ENCODE data around the gene ST7.
A peak's percentile ranks its signal among the peaks of the same experiment; 100 is the strongest.

The ST7 gene

DNA sequence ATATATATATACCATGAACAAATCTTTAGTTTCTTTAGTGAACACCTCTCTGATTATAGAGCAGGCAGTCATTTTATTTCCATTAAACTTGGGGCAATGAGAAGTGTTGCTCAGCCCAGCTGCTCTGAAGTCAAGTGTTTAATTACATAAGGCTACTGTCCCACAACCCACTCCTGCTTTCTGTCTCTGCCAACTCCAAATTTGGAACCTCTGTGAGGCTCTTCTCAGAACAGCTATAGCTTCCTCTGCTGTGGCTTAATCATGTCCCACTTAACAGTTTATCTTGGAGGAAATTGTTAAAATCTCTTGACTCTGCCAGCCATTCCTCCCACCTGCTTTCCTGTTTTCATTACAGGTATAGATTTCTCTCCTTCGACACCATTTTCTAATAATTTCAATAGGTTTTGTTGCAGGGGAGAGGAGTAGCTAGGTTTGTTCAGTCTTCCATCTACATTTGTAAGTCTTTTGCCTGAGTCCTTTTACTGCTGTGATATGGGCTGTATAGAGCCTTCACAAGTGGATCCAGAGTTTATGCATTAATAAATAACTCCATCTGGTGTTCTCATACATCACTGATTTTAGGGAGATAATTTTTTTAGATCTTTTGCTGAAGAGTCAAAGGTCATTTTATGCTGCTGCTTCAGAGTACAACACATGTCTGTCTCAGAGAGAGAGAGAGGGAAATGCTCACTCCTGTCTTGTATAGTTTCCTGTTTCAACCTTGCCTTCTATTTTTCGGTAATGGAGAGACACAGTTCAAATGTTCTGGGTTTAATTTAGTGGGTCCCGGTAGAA, 199.1 kb downstream of the ST7 start:
- DNase-seq (ENCODE audit: low read depth, low spot score) = no peak
- TF ChIP-seq, protein P1, sequence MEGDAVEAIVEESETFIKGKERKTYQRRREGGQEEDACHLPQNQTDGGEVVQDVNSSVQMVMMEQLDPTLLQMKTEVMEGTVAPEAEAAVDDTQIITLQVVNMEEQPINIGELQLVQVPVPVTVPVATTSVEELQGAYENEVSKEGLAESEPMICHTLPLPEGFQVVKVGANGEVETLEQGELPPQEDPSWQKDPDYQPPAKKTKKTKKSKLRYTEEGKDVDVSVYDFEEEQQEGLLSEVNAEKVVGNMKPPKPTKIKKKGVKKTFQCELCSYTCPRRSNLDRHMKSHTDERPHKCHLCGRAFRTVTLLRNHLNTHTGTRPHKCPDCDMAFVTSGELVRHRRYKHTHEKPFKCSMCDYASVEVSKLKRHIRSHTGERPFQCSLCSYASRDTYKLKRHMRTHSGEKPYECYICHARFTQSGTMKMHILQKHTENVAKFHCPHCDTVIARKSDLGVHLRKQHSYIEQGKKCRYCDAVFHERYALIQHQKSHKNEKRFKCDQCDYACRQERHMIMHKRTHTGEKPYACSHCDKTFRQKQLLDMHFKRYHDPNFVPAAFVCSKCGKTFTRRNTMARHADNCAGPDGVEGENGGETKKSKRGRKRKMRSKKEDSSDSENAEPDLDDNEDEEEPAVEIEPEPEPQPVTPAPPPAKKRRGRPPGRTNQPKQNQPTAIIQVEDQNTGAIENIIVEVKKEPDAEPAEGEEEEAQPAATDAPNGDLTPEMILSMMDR (IDR thresholded peaks at IDR 0.05; ENCODE audit: low read depth, low read length) = no peak
- in situ Hi-C loops (cut with HindIII; ENCODE audit: low sequenced_read_pairs) = no loop called here
- no peak overlapping the region for H3K4me3 ChIP-seq (ENCODE audit: low read depth, low read length)

DNA sequence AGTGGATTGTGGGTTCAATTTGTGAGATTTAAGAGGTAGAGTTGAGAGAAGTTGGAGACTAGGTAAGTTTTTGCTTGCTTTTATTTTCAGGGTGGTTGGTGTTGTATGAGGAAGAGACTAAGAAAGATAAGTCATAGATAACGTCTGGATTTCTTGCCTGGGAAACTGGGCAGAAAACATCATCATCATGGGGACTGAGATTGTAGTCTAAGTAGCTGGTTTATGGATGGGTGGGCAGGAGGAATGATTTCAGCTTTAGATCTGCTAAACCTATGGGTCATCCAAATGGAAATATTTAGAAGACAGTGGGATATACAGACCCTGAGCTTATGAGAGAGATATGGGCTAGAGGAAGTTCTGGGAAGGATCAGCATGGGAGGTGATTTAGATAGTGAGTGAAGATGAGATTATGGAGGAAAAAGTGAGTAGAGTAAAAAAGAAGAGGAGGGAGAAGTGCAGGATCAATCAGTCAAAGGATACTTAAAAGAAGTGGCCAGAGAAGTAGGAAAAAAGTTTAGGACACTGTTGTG, 199.8 kb downstream of the ST7 start:
- TF ChIP-seq, protein P1 (IDR thresholded peaks at IDR 0.05; ENCODE audit: low read depth, low read length) = no peak
- no peak for DNase-seq (ENCODE audit: low read depth, low spot score)
- in situ Hi-C loops (cut with HindIII; ENCODE audit: low sequenced_read_pairs) = no loop called here
- no peak overlapping the region for H3K4me3 ChIP-seq (ENCODE audit: low read depth, low read length)

DNA sequence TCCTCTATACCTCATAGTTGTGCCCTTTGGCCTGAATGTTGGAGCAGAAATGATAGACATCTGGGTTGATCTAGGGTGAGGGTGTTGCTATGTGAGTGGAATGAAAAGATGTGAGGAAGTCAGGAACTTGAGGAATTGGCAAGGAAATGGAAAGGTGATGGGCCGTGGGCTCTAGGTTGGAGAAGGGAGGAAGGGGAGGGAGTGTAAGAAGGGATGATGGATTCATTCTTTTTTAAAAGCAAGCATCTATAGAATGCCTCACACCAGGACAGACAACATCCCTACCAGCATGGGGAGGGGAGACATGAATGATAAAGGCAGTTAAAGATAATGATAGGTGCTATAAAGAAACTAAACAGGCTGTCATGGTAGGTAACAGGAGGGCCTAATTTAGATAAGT, 201.4 kb downstream of the ST7 start:
- TF ChIP-seq, protein P1 (IDR thresholded peaks at IDR 0.05; ENCODE audit: low read depth, low read length) = no peak
- no peak overlapping the region for H3K4me3 ChIP-seq (ENCODE audit: low read depth, low read length)
- no peak for DNase-seq (ENCODE audit: low read depth, low spot score)
- in situ Hi-C loops (cut with HindIII; ENCODE audit: low sequenced_read_pairs) = no loop called here

DNA sequence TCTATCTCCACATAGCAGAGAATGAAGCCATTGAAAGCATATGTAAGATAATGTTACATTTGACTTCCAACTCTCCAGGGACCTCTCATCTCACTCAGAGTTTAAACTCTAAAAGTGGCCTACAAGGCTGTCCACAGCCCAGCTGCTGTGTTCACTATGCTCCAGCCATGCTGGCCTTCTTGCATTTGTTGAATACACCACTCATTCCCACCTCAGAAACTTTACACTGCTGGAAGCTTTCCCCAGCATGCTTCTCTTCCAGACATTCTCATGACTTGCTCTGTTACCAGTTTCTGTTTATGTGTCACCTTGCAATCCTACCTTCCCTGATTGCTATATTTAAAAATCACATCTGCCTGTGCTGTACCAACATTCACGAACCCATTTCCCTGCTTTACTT, 202.4 kb downstream of the ST7 start:
- no peak for DNase-seq (ENCODE audit: low read depth, low spot score)
- TF ChIP-seq, protein P1 (IDR thresholded peaks at IDR 0.05; ENCODE audit: low read depth, low read length) = no peak
- in situ Hi-C loops (cut with HindIII; ENCODE audit: low sequenced_read_pairs) = no loop called here
- no peak overlapping the region for H3K4me3 ChIP-seq (ENCODE audit: low read depth, low read length)

DNA sequence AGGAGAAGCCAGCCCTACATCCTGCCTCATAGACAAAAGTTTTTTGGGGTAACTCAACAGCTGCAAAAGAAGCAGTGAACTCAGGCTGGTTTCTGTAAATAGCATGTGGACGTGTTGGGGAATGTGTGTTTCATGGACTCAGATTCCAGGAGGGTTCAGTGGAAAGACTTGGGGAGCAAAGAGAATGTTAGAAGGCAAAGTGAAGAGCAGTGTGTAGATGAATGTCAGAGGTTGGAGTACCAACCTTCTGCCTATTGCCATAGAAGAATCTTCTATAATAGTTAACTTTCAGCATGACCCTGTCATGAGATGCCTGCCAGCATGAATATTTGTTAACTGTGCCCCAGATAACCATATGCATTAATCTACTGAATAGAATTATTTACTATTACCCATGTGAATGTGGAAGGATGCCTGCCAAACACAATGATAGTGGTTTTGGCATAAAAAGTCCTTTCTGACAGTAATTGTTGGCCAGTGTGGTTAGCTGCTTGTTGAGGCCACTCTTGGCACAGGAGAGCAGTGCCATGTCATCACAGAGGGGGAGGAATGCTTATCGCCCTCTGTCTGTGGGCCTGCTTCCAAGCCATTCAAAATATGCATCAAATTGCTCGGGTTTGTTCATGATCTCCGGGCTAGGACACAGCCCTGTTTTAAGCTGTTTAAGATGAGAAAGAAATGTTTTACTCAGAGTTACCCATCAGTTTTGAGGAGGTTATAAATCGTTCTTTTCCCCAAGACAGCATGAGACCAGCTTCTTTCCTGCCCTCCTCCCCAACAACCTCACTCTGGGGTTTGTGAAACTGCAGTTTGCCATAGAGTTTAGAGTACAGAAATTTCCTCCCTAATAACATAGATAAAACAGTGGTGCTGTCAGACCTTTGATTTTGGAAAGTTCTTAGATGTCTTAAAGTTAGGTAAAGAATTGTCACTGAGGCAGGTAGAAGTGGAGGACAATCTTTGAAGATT, 204.2 kb downstream of the ST7 start:
- TF ChIP-seq, protein P1 (IDR thresholded peaks at IDR 0.05; ENCODE audit: low read depth, low read length) = peak; percentile 30
- in situ Hi-C loops (cut with HindIII; ENCODE audit: low sequenced_read_pairs) = no loop called here
- peak; percentile 90 for DNase-seq (ENCODE audit: low read depth, low spot score)
- no peak overlapping the region for H3K4me3 ChIP-seq (ENCODE audit: low read depth, low read length)

DNA sequence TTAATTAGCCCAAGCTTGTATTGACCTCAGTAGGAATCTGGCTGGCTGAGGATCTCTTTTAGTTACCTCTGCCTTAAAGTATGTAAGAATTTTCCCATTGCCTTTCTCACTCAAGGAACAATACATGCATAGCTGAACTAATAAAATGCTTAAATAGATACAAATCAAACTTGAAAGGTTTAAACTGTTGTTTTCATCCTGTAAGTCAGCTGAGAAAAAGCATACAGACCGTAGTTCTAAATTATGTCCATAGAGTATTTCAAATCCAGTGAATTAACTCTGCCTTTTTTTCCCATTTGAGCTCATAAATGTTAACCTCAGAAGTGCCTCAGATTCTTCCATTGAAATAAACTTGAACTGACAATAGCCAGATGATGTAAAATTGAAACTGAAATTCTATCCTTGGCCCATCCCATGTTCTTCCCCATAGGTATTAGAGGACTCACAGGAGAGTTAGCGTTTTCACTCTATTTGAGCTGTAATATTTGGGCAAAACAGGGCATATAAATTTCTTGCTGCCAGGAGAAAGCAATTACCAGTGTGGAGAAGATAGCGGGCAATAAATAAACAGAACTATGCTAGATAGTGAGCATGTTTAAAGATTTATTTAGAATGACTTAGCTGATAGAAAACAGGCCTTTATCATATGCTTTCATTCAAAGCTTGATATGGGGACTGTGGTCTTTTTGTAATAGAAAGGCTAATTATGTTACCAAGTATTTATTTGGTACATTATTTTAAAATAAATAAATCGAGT, 205.8 kb downstream of the ST7 start:
- DNase-seq (ENCODE audit: low read depth, low spot score) = peak; percentile 32
- TF ChIP-seq, protein P1 (IDR thresholded peaks at IDR 0.05; ENCODE audit: low read depth, low read length) = no peak
- in situ Hi-C loops (cut with HindIII; ENCODE audit: low sequenced_read_pairs) = no loop called here
- H3K4me3 ChIP-seq (ENCODE audit: low read depth, low read length) = no peak overlapping the region

Data from astrocyte of the spinal cord (primary cell).